Motor neuron (in vitro differentiated cells): ENCODE measurements around the gene DLL1. TPM values are rescaled to one million over a fixed set of nuclear protein-coding genes. Genes with fewer than 3 reads are reported as not detected.

ENCODE experiments used
- ATAC-seq, 8 experiments: fragments of 200-7000 bp; cut with Tn5 transposase; replicated peaks in 6 of 8; 2 replicates each; pipeline ENCODE4 v1.8.0; 2021; ENCODE audit warnings: mild to moderate bottlenecking in 8 of 8, moderate library complexity in 8 of 8
- H3K27ac ChIP-seq, 2 donors: fragments of 250-450 bp; sonication (Bioruptor Pico); 2 replicates each; pipeline ENCODE4 v1.9.0; 2021; ENCODE audit warnings: antibody characterized with exemption in 2 of 2, mild to moderate bottlenecking in 2 of 2, moderate library complexity in 1 of 2
- H3K4me1 ChIP-seq, 2 donors: fragments of 250-450 bp; sonication (Bioruptor Pico); replicated peaks in 1 of 2; 2 replicates each; pipeline ENCODE4 v1.6.1; 2021; ENCODE audit warnings: antibody characterized with exemption in 2 of 2, mild to moderate bottlenecking in 2 of 2, moderate library complexity in 1 of 2
- H3K4me3 ChIP-seq, 5 donors: fragments of 250-450 bp; sonication (Bioruptor Pico); 2 replicates each; pipeline ENCODE4 v1.9.0; 2021; ENCODE audit warnings: antibody characterized with exemption in 5 of 5, mild to moderate bottlenecking in 5 of 5, moderate library complexity in 4 of 5
- WGBS, 10 experiments: fragments of 450-650 bp; shearing (Covaris generic); methylation state at CpG; one replicate each; pipeline ENCODE4 v1.0.0; 2022; 5-methylcytosine and 5-hydroxymethylcytosine counted together
- in situ Hi-C, 9 experiments: fragments of 400-800 bp; cut with MboI; loops; one replicate each; pipeline ENCODE4 v1.15.0; 2021; ENCODE audit warnings: low sequenced_read_pairs in 9 of 9, low pct_unique_long_range_greater_than_20kb in 2 of 9; ENCODE audit not compliant: unreplicated experiment in 9 of 9
- total RNA-seq, 8 experiments: library from RNA; unstranded; fragments of 300-600 nt; gene quantifications; 2 replicates each; pipeline versions ENCODE4 v1.2.3 to v1.2.4, GENCODE V29; 2022

The DLL1 gene
- total RNA-seq, 8 experiments from 2014 or later, result 2.9 to 85.9 (median 10.7) TPM

DNA sequence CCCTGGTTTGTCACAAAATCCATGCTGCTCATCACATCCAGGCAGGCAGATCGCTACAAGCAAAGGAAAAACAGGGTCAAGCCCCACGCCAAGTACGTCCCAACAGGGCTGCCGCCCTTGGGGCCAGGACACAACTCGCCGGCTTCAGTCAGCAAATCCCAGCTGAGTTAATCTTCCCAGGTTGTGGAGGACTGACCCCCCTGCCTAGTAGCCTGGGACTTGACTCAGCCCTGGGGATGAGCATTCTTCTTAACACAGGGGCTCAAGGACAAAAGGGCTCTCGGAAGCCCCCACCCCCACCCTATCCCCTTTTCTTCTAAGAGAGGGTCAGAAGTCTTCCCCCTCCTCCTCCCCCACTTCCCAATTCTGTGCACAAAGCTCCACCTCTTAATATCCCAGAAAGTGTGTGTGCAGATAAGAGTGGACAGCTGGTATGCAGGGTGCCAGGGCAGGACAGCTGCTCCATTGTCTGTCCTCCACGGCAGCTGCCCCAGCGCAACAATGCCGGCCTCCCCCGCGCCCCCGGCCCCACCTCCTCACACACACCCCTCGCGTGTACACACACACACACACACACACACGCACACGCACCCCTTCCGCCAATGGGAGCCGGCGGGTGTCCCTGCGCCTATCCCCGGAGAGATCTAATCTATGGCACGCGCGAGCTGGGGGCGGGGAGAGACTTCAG is 4.5 kb downstream of the DLL1 start:
- WGBS, 10 experiments, result 8 to 96% (median 21%) methylated on average over 1 to 8 of the region's 26 CpGs; no CpG with 5 or more reads in 4 of the 10 experiments
- peak in 6 of 8 experiments; percentile 4 to 42 (median 24) for ATAC-seq
- Histone ChIP-seq H3K27ac (no peak overlapping the region), H3K4me3 (peak overlapping the region in 2 of 5 donors; percentile 0 to 5), H3K4me1 (peaks cover 31 to 33% of the 10 kb centered on the region in 2 donors)
- in situ Hi-C loops, result loop anchor here in 2 of 9 experiments (25.0 kb wide), 1 partner anchor 449 kb away; no protein-coding TSS in a partner anchor

DNA sequence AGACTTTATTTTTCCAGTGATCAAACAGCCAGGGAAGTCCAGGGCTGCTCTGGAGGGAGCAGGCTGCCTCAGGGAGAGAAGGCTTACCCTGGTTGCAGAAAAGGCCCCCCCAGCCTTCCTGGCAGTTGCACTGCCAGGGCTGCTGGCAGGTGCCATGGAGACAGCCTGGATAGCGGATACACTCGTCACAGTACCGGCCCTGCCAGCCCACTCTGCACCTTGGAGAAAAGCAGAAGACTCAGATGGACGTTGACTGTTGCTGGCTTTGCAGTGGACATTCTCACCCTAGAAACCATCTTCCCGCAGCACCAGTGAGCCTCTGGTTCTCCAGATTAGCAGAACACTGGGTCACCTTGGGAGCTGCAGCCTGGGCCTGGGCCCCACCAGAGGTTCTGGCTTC is 5.4 kb downstream of the DLL1 start:
- in situ Hi-C loops, result loop anchor here in 2 of 9 experiments (25.0 kb wide), 1 partner anchor 448 kb away; no protein-coding TSS in a partner anchor
- WGBS, 10 experiments, result 60 to 100% (median 67%) methylated on average over 1 to 3 of the region's 5 CpGs; no CpG with 5 or more reads in 7 of the 10 experiments
- peak in 1 of 8 experiments; percentile 21 for ATAC-seq
- H3K4me3 ChIP-seq, result no peak overlapping the region
- H3K27ac ChIP-seq, result no peak overlapping the region
- peaks cover 33 to 37% of the 10 kb centered on the region in 2 donors for H3K4me1 ChIP-seq

DNA sequence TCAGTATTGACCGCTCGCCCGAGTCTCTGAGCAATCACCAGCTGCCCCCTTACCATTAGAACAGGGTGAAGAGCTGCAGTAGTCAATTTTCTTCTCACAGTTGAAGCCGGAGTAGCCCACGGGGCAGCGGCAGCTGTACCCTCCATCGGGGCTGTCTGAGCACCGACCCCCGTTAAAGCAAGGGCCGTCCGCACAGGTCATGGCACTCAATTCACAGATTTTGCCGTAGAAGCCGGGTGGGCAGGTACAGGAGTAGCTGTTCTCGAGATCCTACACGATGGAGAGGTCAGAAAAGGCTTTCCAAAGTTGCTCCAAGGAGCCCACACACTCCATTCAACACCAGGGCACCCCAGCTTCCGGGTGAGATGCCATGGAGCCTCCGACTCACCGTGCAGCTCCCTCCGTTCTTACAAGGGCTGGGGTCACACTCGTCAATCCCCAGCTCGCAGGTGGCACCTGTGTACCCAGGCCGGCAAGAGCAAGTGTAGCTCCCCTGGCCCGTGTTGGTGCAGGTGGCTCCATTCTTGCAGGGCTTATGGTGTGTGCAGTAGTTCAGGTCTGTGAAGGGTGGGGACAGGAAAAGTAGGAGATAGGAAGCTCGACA is 5.9 kb downstream of the DLL1 start:
- no peak for ATAC-seq
- peaks cover 38 to 43% of the 10 kb centered on the region in 2 donors for H3K4me1 ChIP-seq
- H3K27ac ChIP-seq, result no peak overlapping the region
- no peak overlapping the region for H3K4me3 ChIP-seq
- in situ Hi-C loops, result loop anchor here in 2 of 9 experiments (25.0 kb wide), 1 partner anchor 448 kb away; no protein-coding TSS in a partner anchor
- 80 to 100% (median 84%) methylated on average over 1 to 9 of the region's 24 CpGs; no CpG with 5 or more reads in 4 of the 10 experiments for WGBS, 10 experiments

DNA sequence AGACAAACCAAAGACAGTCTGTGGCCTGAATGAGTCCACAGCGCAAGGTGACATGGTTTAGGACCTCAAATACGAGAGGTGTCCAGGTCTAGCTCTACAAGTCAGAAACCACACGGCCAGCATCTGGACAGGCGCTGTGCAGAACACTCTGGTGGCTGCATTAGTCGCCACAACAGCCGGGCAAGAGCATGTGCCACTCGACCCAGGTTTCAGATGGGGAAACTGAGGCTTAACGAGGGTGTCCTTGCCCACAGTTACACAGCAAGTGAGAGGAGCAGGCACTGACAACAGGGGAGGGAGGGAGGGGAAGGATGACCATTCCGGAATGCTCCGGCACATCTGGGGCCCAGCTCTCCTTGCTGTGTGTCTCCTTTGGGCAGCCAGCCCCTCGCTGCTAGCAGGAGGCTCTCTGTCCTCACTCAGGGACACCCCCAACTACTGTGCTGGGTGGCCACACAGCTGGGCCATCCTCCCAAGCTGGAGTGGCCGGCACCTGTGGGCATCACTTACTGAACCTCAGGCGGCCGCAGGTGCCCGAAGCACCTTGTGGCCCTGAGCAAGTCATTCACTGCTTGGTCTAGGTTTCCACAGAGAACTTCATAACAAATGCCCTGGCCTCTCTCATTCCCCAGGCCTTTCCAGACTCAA is 6.6 kb downstream of the DLL1 start:
- H3K4me1 ChIP-seq, result peaks cover 41 to 48% of the 10 kb centered on the region in 2 donors
- no peak for ATAC-seq
- WGBS, 10 experiments, result 60 to 100% (median 68%) methylated on average over 1 to 5 of the region's 15 CpGs; no CpG with 5 or more reads in 5 of the 10 experiments
- no peak overlapping the region for H3K4me3 ChIP-seq
- no peak overlapping the region for H3K27ac ChIP-seq
- in situ Hi-C loops, result loop anchor here in 2 of 9 experiments (25.0 kb wide), 1 partner anchor 447 kb away; no protein-coding TSS in a partner anchor

DNA sequence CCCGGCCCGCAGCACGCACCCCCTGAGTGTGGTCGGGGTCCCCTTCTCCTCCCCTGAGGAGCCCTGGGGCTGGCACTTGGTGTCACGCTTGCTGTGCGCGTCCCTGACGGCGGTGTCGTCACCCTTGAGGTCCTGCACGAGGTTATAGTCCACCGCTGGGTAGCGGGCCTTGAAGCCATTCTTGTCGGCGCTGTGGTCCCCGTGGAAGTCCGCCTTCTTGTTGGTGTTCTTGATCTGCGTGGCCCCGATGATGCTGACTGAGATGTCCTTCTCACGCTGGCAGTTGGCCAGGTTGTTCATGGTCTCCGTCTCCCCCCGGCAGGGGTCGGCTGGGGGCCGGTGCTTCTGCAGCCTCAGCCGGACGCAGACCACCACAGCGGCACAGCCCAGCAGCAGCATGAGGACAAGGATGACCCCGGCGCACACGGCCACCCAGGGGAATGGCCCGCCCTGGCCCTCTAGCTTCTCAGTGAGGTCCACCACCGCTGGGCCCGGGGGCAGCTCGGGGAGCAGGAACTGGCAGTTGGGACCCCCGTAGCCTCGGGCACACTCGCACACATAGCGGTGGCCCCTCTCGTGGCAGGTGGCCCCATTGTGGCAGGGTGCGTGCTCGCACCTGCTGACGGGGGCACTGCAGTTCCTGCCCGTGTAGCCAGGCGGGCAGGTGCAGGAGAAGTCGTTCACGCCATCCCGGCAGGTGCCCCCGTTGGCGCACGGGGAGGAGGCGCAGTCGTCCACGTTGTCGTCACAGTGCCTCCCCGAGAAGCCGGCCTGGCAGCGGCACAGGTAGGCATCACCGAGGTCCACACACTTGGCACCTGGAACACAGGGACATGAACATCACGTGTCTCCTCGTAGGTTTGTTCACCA is 7.4 kb downstream of the DLL1 start:
- in situ Hi-C loops, result loop anchor here in 2 of 9 experiments (25.0 kb wide), 1 partner anchor 446 kb away; no protein-coding TSS in a partner anchor
- Histone ChIP-seq H3K4me3 (no peak overlapping the region), H3K4me1 (peaks cover 38 to 43% of the 10 kb centered on the region in 2 donors), H3K27ac (no peak overlapping the region)
- ATAC-seq, result no peak
- WGBS, 10 experiments, result 78 to 90% (median 85%) methylated on average over 2 to 8 of the region's 60 CpGs; no CpG with 5 or more reads in 6 of the 10 experiments

DNA sequence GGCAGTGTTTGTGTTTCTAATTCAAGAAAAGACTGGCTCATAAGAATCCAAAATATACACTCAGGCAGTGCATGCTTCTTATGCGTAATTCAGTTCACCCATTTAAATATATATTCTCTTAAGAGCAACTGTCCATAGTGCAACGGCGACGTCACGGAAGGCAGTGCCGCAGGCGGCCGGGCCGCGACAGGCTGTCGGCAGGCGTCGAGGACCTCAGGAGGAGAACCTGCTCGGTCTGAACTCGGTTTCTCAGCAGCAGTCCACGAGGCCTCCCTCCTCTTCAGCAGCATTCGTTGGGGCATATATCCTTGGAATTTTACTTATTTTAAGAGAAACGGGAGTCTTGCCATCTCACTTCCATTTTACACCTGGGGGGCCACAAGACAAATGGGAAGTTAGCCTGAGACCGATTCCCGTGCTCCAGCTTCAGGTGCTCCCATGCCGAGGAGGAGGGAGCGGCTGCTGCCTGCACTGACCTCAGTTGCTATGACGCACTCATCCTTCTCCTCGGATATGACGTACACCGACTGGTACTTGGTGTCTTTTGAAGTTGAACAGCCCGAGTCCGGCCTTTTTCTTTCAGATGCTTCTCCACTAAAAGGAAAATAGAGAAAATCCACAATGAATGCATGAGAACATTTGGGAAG is 8.2 kb downstream of the DLL1 start:
- 75 to 100% (median 90%) methylated on average over 1 to 21 of the region's 28 CpGs; no CpG with 5 or more reads in 1 of the 10 experiments for WGBS, 10 experiments
- Histone ChIP-seq H3K27ac (no peak overlapping the region), H3K4me3 (no peak overlapping the region), H3K4me1 (peaks cover 30 to 35% of the 10 kb centered on the region in 2 donors)
- no peak for ATAC-seq
- in situ Hi-C loops, result loop anchor here in 2 of 9 experiments (25.0 kb wide), 1 partner anchor 445 kb away; no protein-coding TSS in a partner anchor

DNA sequence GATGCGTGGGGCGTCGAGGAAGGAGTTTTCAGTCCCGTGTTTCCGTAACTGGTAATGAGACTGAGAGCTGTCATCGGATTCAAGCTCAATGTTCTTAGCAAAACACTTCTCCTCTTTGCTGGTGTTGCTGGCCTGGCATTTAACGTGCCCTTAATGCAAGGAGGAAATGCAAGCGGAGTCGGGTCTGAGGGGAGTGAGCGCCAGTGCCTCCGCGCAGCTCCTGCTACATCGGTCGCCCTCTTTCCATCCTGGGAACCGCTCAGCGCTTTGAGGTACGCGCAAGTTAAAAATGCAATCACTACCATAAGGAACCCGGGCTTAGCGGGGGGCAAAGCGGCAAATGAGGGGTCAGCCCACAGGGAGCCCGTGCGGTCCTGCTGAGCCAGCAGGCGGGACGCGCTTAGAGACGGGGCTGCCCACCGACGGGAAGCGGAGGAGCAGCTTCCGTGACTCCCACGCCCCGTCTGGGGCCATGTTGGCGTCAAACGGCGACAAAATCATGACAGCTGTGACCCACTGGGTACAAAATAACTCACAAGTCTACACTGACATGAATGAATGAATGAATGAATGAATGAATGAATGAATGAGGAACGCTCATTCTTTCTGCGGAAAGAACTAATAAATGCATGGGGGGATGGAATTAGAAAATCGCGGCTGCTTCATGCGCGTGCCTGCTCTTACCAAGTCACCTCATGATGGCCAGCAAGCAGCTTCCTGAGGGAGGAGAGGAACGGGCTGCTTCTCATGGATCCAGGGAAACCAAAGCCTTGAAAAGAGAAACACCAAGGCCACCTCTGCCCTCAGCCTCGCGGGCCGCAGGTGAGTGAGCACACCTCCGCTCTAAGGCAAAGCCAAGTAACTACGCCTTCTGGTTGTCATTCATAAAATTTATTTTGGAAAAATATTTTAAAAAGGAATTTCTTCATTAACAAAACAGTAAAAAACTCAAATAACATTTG is 9.3 kb downstream of the DLL1 start:
- in situ Hi-C loops, result loop anchor here in 2 of 9 experiments (25.0 kb wide), 1 partner anchor 444 kb away; no protein-coding TSS in a partner anchor
- Histone ChIP-seq H3K4me1 (peaks cover 21 to 25% of the 10 kb centered on the region in 2 donors), H3K27ac (no peak overlapping the region), H3K4me3 (no peak overlapping the region)
- no peak for ATAC-seq
- WGBS, 10 experiments, result 39 to 100% (median 86%) methylated on average over 2 to 33 of the region's 48 CpGs

DNA sequence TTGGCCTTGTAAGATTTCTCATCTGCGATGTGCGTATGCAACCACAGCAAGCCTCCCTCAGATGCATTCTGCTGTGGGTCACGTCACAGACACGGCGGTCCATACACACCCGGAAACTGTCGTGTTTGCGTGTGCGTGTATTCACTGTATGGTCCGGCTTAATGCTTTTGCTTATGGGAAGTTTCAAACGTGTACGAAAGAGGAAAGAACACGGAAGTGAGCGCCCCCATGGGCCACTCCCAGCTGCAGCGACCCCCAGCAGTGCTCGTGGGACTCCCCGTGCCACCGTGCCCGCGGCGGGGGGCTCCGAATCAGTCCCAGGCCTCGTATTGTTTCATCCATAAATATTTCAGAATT is 10.2 kb downstream of the DLL1 start:
- peak in 6 of 8 experiments; percentile 34 to 79 (median 45) for ATAC-seq
- Histone ChIP-seq H3K4me3 (peak overlapping the region in 2 of 5 donors; percentile 6 to 16), H3K4me1 (peaks cover 12 to 18% of the 10 kb centered on the region in 2 donors), H3K27ac (no peak overlapping the region)
- in situ Hi-C loops, result loop anchor here in 2 of 9 experiments (25.0 kb wide), 1 partner anchor 443 kb away; no protein-coding TSS in a partner anchor
- WGBS, 10 experiments, result 13 to 100% (median 36%) methylated on average over 1 to 17 of the region's 23 CpGs; no CpG with 5 or more reads in 3 of the 10 experiments

DNA sequence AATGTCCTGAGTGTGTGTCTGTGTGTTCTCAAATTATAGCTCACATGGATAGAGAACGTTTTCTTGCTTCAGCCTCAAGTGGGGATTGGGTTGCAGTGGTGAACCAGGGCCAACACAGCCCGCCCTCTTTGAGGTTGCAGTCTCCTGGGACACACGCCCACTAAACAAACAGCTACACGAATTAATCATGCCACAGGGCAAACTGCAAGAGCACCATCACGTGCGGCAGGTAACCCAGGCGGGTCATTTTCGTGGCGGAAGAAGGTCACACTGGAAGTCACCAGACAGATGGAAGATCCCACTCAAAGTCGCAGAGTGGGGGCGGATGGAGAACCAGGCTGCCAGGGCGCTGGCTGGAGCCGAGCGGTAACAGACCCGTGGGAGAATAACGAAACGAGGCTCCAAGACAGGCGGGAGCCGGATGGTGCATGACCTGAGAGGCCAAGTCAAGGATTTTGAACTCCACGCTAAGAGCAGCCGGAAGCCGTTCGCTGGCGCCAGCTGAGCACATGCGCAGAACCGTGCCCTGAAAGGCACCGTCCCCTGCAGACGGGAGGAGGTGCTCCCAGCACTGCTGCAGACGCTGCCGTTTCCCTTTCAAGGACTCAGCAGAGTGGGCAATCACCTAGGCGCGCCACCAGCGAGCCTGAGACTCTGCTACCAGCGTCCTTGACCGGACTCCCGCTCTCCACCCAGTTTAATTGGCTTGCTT is 10.7 kb downstream of the DLL1 start:
- Histone ChIP-seq H3K4me3 (peak overlapping the region in 2 of 5 donors; percentile 6 to 16), H3K27ac (no peak overlapping the region), H3K4me1 (peaks cover 10 to 22% of the 10 kb centered on the region in 2 donors)
- ATAC-seq, result peak; percentile 29 to 93 (median 90)
- 10 to 86% (median 33%) methylated on average over 2 to 25 of the region's 36 CpGs; no CpG with 5 or more reads in 1 of the 10 experiments for WGBS, 10 experiments
- in situ Hi-C loops, result loop anchor here in 2 of 9 experiments (25.0 kb wide), 1 partner anchor 443 kb away; no protein-coding TSS in a partner anchor

DNA sequence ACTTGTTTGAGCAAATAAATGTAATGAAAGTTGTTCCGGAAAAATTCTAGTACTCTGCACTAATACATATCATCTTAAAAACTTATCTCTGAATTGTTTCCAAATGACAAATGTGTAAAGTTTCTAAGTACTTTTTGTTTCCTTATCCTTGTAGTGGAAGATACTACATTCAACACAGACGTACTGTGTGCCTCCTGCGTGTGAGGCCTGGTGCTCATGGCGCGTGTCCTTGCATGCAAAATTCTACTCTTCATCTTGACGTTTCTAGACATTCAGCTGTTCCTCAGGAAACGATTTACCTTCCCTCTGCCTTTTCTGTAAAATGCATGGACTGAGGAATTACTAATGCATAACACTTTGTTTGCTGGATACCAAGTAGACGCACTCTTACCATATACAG is 11.5 kb downstream of the DLL1 start:
- in situ Hi-C loops, result loop anchor here in 2 of 9 experiments (25.0 kb wide), 1 partner anchor 442 kb away; no protein-coding TSS in a partner anchor
- no peak overlapping the region for H3K4me3 ChIP-seq
- peaks cover 14 to 28% of the 10 kb centered on the region in 2 donors for H3K4me1 ChIP-seq
- peak in 1 of 8 experiments; percentile 6 for ATAC-seq
- no peak overlapping the region for H3K27ac ChIP-seq
- 68 to 94% (median 89%) methylated on average over 3 to 8 of the region's 8 CpGs; no CpG with 5 or more reads in 3 of the 10 experiments for WGBS, 10 experiments
